ENCODE results near the gene IFNA2.

- TF ChIP-seq CTCF (IDR thresholded peaks at IDR 0.05) (no peak), ZFX (IDR thresholded peaks at IDR 0.05; ENCODE audit: borderline replicate concordance) (no peak)
Observed at GRCh38 chr9:21429191-21429590, 44.0 kb upstream of the IFNA2 start.

Data from 22Rv1 (cell line).